BJ (cell line): ENCODE data around the gene CDH22. TPM values are rescaled to one million over a fixed set of nuclear protein-coding genes. Genes with fewer than 3 reads are reported as not detected.
A peak's percentile ranks its signal among the peaks of the same experiment; 100 is the strongest.

Experiments used
- CTCF ChIA-PET: fragments of 350-600 bp; formaldehyde crosslinking; extraction: SDS; loops from one replicate; lab custom pipeline; 2021; ENCODE audit warnings: antibody characterized with exemption, inconsistent platforms; lab: Yijun Ruan, JAX
- POLR2A ChIA-PET: fragments of 300-600 bp; sonication (Branson Sonifier 250); formaldehyde crosslinking; extraction: SDS; loops from one replicate; lab custom pipeline; 2021; ENCODE audit warnings: antibody characterized with exemption; lab: Charles Lee
- DNase-seq: peaks from one replicate; pipeline ENCODE4 v3.0.0-alpha.2; 2011; ENCODE audit warnings: low read depth
- H3K27me3 ChIP-seq: 2 replicates; pipeline ENCODE4 v1.6.0; 2011; ENCODE audit warnings: low read length; ENCODE audit not compliant: control insufficient read depth, insufficient read depth
- H3K36me3 ChIP-seq: 2 replicates; pipeline ENCODE4 v1.5.1; 2011; ENCODE audit warnings: low read length; ENCODE audit not compliant: control insufficient read depth, insufficient read depth
- H3K4me3 ChIP-seq: 2 replicates; pipeline ENCODE4 v1.5.1; 2011; ENCODE audit warnings: low read depth, mild to moderate bottlenecking, control low read depth, low read length
- polyA plus RNA-seq: library from polyadenylated mRNA; depleted of rRNA; stranded (reverse); fragments of >200 nt; gene quantifications from 2 replicates; pipeline ENCODE4 v1.2.3, GENCODE V29; 2011
- TF ChIP-seq, protein P1 (sequence below): IDR thresholded peaks from 2 replicates; pipeline ENCODE4 v1.5.1; 2011; ENCODE audit warnings: low read depth, mild to moderate bottlenecking, control low read depth, inconsistent platforms, low read length, moderate library complexity; ENCODE audit not compliant: insufficient read depth

CDH22 gene
- polyA plus RNA-seq, 1 experiment: not detected

- no peak for DNase-seq
- TF ChIP-seq, protein P1, sequence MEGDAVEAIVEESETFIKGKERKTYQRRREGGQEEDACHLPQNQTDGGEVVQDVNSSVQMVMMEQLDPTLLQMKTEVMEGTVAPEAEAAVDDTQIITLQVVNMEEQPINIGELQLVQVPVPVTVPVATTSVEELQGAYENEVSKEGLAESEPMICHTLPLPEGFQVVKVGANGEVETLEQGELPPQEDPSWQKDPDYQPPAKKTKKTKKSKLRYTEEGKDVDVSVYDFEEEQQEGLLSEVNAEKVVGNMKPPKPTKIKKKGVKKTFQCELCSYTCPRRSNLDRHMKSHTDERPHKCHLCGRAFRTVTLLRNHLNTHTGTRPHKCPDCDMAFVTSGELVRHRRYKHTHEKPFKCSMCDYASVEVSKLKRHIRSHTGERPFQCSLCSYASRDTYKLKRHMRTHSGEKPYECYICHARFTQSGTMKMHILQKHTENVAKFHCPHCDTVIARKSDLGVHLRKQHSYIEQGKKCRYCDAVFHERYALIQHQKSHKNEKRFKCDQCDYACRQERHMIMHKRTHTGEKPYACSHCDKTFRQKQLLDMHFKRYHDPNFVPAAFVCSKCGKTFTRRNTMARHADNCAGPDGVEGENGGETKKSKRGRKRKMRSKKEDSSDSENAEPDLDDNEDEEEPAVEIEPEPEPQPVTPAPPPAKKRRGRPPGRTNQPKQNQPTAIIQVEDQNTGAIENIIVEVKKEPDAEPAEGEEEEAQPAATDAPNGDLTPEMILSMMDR: no peak
- no peak overlapping the region for H3K4me3 ChIP-seq
- CTCF ChIA-PET: interaction anchor here (0.6 to 5.2 kb wide), 7 partner anchors 40 to 304 kb away, joined by 3 to 31 read pairs (median 4); partner anchors contain the start of gene ELMO2
- POLR2A ChIA-PET: no interaction called here
- peaks cover 2% of the 10 kb centered on the region; the same call in 1 of the 2 replicates for H3K27me3 ChIP-seq
- H3K36me3 ChIP-seq: no peaks in the 10 kb centered on the region
Measured at GRCh38 chr20:46133886-46134654, 174.2 kb downstream of the CDH22 start.

- Histone ChIP-seq H3K36me3 (no peaks in the 10 kb centered on the region), H3K4me3 (no peak overlapping the region), H3K27me3 (0 out of 2 replicates have a peak, but pooled peaks cover 2% of the 10 kb centered on the region)
- no peak for DNase-seq
- ChIA-PET POLR2A (no interaction called here), CTCF (interaction anchor here (0.6 to 5.2 kb wide), 18 partner anchors 9 to 352 kb away, joined by 3 to 31 read pairs (median 4); partner anchors contain the start of gene ELMO2)
- TF ChIP-seq, protein P1: peak; percentile 86
Measured at GRCh38 chr20:46132705-46133120, 175.6 kb downstream of the CDH22 start.

- CTCF ChIA-PET: interaction anchor here (5.2 kb wide), 1 partner anchor 218 kb away, joined by 31 read pairs; no protein-coding TSS in a partner anchor
Measured at GRCh38 chr20:46131396-46131795, 176.9 kb downstream of the CDH22 start.

GRCh38 chr20:46130534-46130933 is 177.8 kb downstream of the CDH22 start:
- CTCF ChIA-PET: interaction anchor here (1.0 to 5.2 kb wide), 2 partner anchors 218 to 307 kb away, joined by 5 to 31 read pairs; no protein-coding TSS in a partner anchor
- H3K36me3 ChIP-seq: no peaks in the 10 kb centered on the region
- POLR2A ChIA-PET: no interaction called here

More at GRCh38 chr20:46131396-46131795, 176.9 kb downstream of the CDH22 start:
- no peak overlapping the region for H3K4me3 ChIP-seq
- no peaks in the 10 kb centered on the region for H3K36me3 ChIP-seq
- TF ChIP-seq, protein P1: no peak
- H3K27me3 ChIP-seq: 0 out of 2 replicates have a peak, but pooled peaks cover 2% of the 10 kb centered on the region
- DNase-seq: no peak
- POLR2A ChIA-PET: interaction anchor here (0.7 kb wide), 1 partner anchor 156 kb away, joined by 3 read pairs; no protein-coding TSS in a partner anchor

More at GRCh38 chr20:46130534-46130933, 177.8 kb downstream of the CDH22 start:
- no peak overlapping the region for H3K4me3 ChIP-seq
- DNase-seq: no peak
- TF ChIP-seq, protein P1: no peak
- H3K27me3 ChIP-seq: no peaks in the 10 kb centered on the region
